ENCODE data around the gene ZBTB8B. TPM values are rescaled to one million over a fixed set of nuclear protein-coding genes. Genes with fewer than 3 reads are reported as not detected.

ZBTB8B gene
- polyA plus RNA-seq, 1 of the 3 experiments (the other 2 are of a cell fraction), result 0.08 TPM

DNA sequence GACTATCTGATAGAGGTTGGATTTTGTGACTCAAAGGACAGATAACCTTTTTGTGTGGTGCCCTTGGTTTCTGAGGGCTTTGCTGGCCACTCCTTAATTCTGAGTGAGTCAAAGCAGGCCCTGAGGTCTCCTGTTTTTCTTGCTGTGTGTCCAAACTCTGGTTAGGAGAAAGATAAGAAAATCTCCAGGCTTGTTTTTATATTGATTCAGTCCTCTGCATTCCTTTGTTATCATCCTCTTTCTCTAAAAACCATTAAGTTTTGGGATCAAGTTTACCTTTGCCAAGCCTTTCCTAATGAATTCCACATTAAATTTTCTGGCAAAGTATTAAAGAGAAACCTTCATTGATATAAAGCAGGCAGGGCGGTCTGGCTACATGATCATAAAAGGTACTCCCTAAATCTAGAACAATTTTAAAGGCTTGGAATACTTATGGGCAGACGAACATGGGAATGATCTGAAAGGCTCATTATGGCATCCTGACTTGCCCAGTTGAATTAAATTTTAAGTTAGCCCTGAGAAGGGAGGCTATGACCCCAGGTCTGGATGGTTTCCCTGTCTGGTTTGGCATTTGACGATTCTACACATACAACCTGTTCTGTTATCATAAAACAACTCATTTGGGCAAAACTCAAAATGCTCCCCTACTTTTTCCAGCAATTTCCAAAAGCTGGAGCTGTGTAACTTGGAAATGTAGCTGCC is 20.8 kb downstream of the ZBTB8B start:
- peak overlapping the region in 1 of 2 experiments; percentile 11; a peak in 2 of 4 replicates for H3K27ac ChIP-seq (ENCODE audit: low read depth in 2 of 2, low read length in 1 of 2)
- TF ChIP-seq, protein P1, sequence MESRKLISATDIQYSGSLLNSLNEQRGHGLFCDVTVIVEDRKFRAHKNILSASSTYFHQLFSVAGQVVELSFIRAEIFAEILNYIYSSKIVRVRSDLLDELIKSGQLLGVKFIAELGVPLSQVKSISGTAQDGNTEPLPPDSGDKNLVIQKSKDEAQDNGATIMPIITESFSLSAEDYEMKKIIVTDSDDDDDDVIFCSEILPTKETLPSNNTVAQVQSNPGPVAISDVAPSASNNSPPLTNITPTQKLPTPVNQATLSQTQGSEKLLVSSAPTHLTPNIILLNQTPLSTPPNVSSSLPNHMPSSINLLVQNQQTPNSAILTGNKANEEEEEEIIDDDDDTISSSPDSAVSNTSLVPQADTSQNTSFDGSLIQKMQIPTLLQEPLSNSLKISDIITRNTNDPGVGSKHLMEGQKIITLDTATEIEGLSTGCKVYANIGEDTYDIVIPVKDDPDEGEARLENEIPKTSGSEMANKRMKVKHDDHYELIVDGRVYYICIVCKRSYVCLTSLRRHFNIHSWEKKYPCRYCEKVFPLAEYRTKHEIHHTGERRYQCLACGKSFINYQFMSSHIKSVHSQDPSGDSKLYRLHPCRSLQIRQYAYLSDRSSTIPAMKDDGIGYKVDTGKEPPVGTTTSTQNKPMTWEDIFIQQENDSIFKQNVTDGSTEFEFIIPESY (IDR thresholded peaks at IDR 0.05; ENCODE audit: borderline replicate concordance, low read depth), result no peak
- POLR2A ChIA-PET, result no interaction called here
- H3K4me2 ChIP-seq, result no peak overlapping the region
- H3F3A ChIP-seq (replicated peaks; ENCODE audit: insufficient read depth), result peaks cover 12% of the 10 kb centered on the region
- WGBS (ENCODE audit: low lambda C conversion rate), result 55% methylated on average over 3 of the region's 3 CpGs
- H3K9ac ChIP-seq, result no peak overlapping the region
- no peak overlapping the region for H2AFZ ChIP-seq (ENCODE audit: low read depth)
- DNase-seq, result no peak
- peaks cover 0 to 5% of the 10 kb centered on the region in 2 experiments; a peak in 1 of 4 replicates for H3K4me1 ChIP-seq (ENCODE audit: control insufficient read depth in 1 of 2, insufficient read depth in 2 of 2, low read depth in 1 of 2, low read length in 1 of 2)
- H3K36me3 ChIP-seq (replicated peaks in 1 of 2; ENCODE audit: control insufficient read depth in 1 of 2, insufficient read depth in 2 of 2, low read length in 1 of 2), result no peaks in the 10 kb centered on the region
- no peaks in the 10 kb centered on the region for H3K27me3 ChIP-seq (ENCODE audit: insufficient read depth)
- H3K4me3 ChIP-seq (ENCODE audit: low read depth in 2 of 2, low read length in 1 of 2), result no peak overlapping the region
- CTCF ChIA-PET, result no interaction called here
- no peaks in the 10 kb centered on the region for H3K9me2 ChIP-seq
- H3K9me3 ChIP-seq, result no peaks in the 10 kb centered on the region
- no peaks in the 10 kb centered on the region for H3K79me2 ChIP-seq (ENCODE audit: insufficient read depth)
- no peaks in the 10 kb centered on the region for H4K20me1 ChIP-seq (ENCODE audit: insufficient read depth)

DNA sequence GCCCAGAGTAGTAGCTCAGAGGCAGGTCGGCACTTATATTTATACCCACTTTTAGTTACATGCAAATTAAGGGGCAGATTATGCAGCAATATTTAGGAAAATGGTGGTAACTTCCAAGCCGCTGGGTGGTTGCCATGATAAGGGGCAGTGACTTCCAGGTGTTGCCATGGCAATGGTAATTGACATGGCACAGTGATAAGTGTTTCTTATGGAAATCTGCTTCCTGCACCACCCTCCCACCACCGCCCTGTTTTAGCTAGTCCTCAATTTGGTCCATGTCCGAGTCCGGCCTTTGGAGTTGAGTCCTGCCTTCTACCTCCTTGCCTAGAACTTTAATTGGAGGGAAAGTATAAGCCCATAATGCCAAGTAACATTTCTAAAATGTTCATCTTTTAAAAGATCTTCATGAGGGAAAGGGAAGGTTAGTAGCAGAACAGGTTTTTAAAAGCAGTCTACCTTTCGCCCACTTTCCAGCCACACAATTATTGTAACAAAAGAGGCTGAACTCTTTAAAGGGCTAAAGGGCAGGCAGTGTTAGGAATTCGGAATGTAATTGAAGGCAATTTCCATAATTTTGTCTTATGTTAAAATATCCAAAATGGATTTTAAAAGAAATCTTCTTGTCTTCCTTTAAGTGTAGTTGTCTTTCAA is 21.7 kb downstream of the ZBTB8B start:
- no peak for TF ChIP-seq GABPA (IDR thresholded peaks at IDR 0.05; ENCODE audit: low read depth)
- no peaks in the 10 kb centered on the region for H3K9me2 ChIP-seq
- no peak overlapping the region for H2AFZ ChIP-seq (ENCODE audit: low read depth)
- WGBS (ENCODE audit: low lambda C conversion rate), result 87% methylated on average over 7 of the region's 7 CpGs
- no peak overlapping the region for H3K4me3 ChIP-seq (ENCODE audit: low read depth in 2 of 2, low read length in 1 of 2)
- POLR2A ChIA-PET, result no interaction called here
- DNase-seq, result no peak
- CTCF ChIA-PET, result no interaction called here
- peaks cover 0 to 5% of the 10 kb centered on the region in 2 experiments; a peak in 1 of 4 replicates for H3K4me1 ChIP-seq (ENCODE audit: control insufficient read depth in 1 of 2, insufficient read depth in 2 of 2, low read depth in 1 of 2, low read length in 1 of 2)
- no peak overlapping the region for H3K27ac ChIP-seq (ENCODE audit: low read depth in 2 of 2, low read length in 1 of 2)
- no peaks in the 10 kb centered on the region for H4K20me1 ChIP-seq (ENCODE audit: insufficient read depth)
- no peaks in the 10 kb centered on the region for H3K27me3 ChIP-seq (ENCODE audit: insufficient read depth)
- no peak overlapping the region for H3K9ac ChIP-seq
- no peak overlapping the region for H3K4me2 ChIP-seq
- H3K36me3 ChIP-seq (replicated peaks in 1 of 2; ENCODE audit: control insufficient read depth in 1 of 2, insufficient read depth in 2 of 2, low read length in 1 of 2), result no peaks in the 10 kb centered on the region
- peaks cover 12% of the 10 kb centered on the region for H3F3A ChIP-seq (replicated peaks; ENCODE audit: insufficient read depth)
- H3K9me3 ChIP-seq, result no peaks in the 10 kb centered on the region
- no peaks in the 10 kb centered on the region for H3K79me2 ChIP-seq (ENCODE audit: insufficient read depth)

DNA sequence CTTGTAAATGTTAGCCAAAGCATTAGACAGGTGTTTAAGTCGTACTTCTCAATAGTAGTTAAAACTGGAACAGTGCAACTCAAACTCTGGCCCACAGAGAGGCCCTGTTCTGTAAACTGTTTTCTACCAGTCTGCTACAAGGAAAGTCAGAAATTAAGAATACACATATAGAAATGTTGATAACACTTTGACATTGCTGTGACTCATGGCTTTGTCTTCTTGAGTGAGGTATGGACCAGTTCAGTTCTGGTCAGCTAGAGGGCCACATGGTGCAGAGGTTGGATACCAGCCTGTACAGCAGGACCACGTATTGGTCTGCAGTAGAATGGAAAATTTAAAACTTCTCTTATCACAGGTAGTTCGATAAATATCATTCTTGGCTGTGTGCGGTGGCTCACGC is 22.3 kb downstream of the ZBTB8B start:
- Histone ChIP-seq H3K4me1 (ENCODE audit: control insufficient read depth in 1 of 2, insufficient read depth in 2 of 2, low read depth in 1 of 2, low read length in 1 of 2) (peaks cover 0 to 5% of the 10 kb centered on the region in 2 experiments; a peak in 1 of 4 replicates), H3K27ac (ENCODE audit: low read depth in 2 of 2, low read length in 1 of 2) (no peak overlapping the region), H3K9me2 (no peaks in the 10 kb centered on the region), H3K79me2 (ENCODE audit: insufficient read depth) (no peaks in the 10 kb centered on the region), H3K27me3 (ENCODE audit: insufficient read depth) (no peaks in the 10 kb centered on the region), H3K9ac (no peak overlapping the region), H3F3A (replicated peaks; ENCODE audit: insufficient read depth) (peaks cover 12% of the 10 kb centered on the region), H2AFZ (ENCODE audit: low read depth) (no peak overlapping the region), H3K9me3 (no peaks in the 10 kb centered on the region), H3K36me3 (replicated peaks in 1 of 2; ENCODE audit: control insufficient read depth in 1 of 2, insufficient read depth in 2 of 2, low read length in 1 of 2) (no peaks in the 10 kb centered on the region), H3K4me3 (ENCODE audit: low read depth in 2 of 2, low read length in 1 of 2) (no peak overlapping the region), H3K4me2 (no peak overlapping the region), H4K20me1 (ENCODE audit: insufficient read depth) (no peaks in the 10 kb centered on the region)
- CTCF ChIA-PET, result interaction anchor here (1.0 kb wide), 1 partner anchor 225 kb away, joined by 3 read pairs; no protein-coding TSS in a partner anchor
- no peak for DNase-seq
- 96% methylated on average over 5 of the region's 5 CpGs for WGBS (ENCODE audit: low lambda C conversion rate)
- POLR2A ChIA-PET, result no interaction called here
- TF ChIP-seq TAF1 (IDR thresholded peaks at IDR 0.05; ENCODE audit: borderline replicate concordance, low read depth, low read length) (no peak), MEF2A (IDR thresholded peaks at IDR 0.05; ENCODE audit: borderline replicate concordance, low read depth) (no peak), SMC3 (IDR thresholded peaks at IDR 0.05; ENCODE audit: low read depth, low read length) (no peak), NFIC (IDR thresholded peaks at IDR 0.05; ENCODE audit: borderline replicate concordance) (no peak), TCF12 (IDR thresholded peaks at IDR 0.05) (no peak), RXRA (IDR thresholded peaks at IDR 0.05; ENCODE audit: borderline replicate concordance, low read depth) (no peak), YY1 (IDR thresholded peaks at IDR 0.05; ENCODE audit: low read depth) (no peak), FOXJ3 (CRISPR knock-in tag; IDR thresholded peaks at IDR 0.05) (no peak)
- TF ChIP-seq, protein P1 (IDR thresholded peaks at IDR 0.05; ENCODE audit: borderline replicate concordance, low read depth), result no peak
- TF ChIP-seq, protein P2, sequence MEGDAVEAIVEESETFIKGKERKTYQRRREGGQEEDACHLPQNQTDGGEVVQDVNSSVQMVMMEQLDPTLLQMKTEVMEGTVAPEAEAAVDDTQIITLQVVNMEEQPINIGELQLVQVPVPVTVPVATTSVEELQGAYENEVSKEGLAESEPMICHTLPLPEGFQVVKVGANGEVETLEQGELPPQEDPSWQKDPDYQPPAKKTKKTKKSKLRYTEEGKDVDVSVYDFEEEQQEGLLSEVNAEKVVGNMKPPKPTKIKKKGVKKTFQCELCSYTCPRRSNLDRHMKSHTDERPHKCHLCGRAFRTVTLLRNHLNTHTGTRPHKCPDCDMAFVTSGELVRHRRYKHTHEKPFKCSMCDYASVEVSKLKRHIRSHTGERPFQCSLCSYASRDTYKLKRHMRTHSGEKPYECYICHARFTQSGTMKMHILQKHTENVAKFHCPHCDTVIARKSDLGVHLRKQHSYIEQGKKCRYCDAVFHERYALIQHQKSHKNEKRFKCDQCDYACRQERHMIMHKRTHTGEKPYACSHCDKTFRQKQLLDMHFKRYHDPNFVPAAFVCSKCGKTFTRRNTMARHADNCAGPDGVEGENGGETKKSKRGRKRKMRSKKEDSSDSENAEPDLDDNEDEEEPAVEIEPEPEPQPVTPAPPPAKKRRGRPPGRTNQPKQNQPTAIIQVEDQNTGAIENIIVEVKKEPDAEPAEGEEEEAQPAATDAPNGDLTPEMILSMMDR (IDR thresholded peaks at IDR 0.05), result no peak
- TF ChIP-seq, protein P3, sequence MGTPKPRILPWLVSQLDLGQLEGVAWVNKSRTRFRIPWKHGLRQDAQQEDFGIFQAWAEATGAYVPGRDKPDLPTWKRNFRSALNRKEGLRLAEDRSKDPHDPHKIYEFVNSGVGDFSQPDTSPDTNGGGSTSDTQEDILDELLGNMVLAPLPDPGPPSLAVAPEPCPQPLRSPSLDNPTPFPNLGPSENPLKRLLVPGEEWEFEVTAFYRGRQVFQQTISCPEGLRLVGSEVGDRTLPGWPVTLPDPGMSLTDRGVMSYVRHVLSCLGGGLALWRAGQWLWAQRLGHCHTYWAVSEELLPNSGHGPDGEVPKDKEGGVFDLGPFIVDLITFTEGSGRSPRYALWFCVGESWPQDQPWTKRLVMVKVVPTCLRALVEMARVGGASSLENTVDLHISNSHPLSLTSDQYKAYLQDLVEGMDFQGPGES (IDR thresholded peaks at IDR 0.05; ENCODE audit: low read depth, low read length), result no peak
